K562 (cell line): ENCODE results near the gene ELOVL1. TPM values are rescaled to one million over a fixed set of nuclear protein-coding genes. Genes with fewer than 3 reads are reported as not detected.

ENCODE experiments used
- ASH1L ChIP-seq: fragments of 450-650 bp; IDR thresholded peaks from 2 replicates; pipeline ENCODE4 v1.6.1; 2018; ENCODE audit warnings: borderline replicate concordance, mild to moderate bottlenecking, low read depth; ENCODE audit not compliant: partially characterized antibody
- BRCA1 ChIP-seq, 2 experiments: fragments of 450-650 bp in 1 of 2; sonication (generic) in 1 of 2; formaldehyde crosslinking in 1 of 2; IDR thresholded peaks; 2 replicates each; pipeline versions ENCODE4 v1.5.0 to v1.6.1; 2017 to 2020; ENCODE audit warnings: mild to moderate bottlenecking in 1 of 2, missing genetic modification reagents in 1 of 2
- HIVEP1 ChIP-seq: fragments of 250-450 bp; sonication (Bioruptor Pico); IDR thresholded peaks from 2 replicates; pipeline ENCODE4 v1.4.0; 2020; ENCODE audit warnings: mild to moderate bottlenecking
- HOXB6 ChIP-seq: fragments of 250-450 bp; sonication (Bioruptor Pico); IDR thresholded peaks from 2 replicates; pipeline ENCODE4 v1.5.1; 2022; ENCODE audit warnings: mild to moderate bottlenecking, borderline replicate concordance
- KAT2B ChIP-seq: IDR thresholded peaks from one replicate; pipeline ENCODE4 v1.6.1; 2012; ENCODE audit warnings: low read depth, mild to moderate bottlenecking, control low read depth, inconsistent platforms, low read length, moderate library complexity
- KDM5B ChIP-seq: fragments of 200-600 bp; sonication (generic); IDR thresholded peaks from 2 replicates; pipeline ENCODE4 v1.6.1; 2012; ENCODE audit warnings: low read depth, mild to moderate bottlenecking, moderate library complexity, low read length, control low read depth, inconsistent platforms; ENCODE audit not compliant: insufficient replicate concordance
- NFYB ChIP-seq: IDR thresholded peaks from 2 replicates; pipeline ENCODE4 v1.6.1; 2011; ENCODE audit warnings: mild to moderate bottlenecking, moderate library complexity; ENCODE audit not compliant: insufficient read length; ENCODE audit errors: extremely low read depth
- NR1H2 ChIP-seq: sonication (generic); formaldehyde crosslinking; IDR thresholded peaks from 2 replicates; pipeline ENCODE4 v1.4.0; 2020; ENCODE audit warnings: mild to moderate bottlenecking, missing genetic modification reagents
- OTX1 ChIP-seq: fragments of 450-650 bp; formaldehyde crosslinking; IDR thresholded peaks from 2 replicates; pipeline ENCODE4 v1.4.0; 2022; ENCODE audit warnings: mild to moderate bottlenecking
- POLR2A ChIP-seq: fragments of 450-650 bp; conservative IDR thresholded peaks from 2 replicates; pipeline ENCODE4 v1.6.1; 2016
- POLR2AphosphoS5 ChIP-seq: IDR thresholded peaks from 2 replicates; pipeline ENCODE4 v1.6.1; 2011; ENCODE audit warnings: mild to moderate bottlenecking, low read depth, low read length, moderate library complexity; ENCODE audit not compliant: control insufficient read depth, insufficient read depth
- POLR3G ChIP-seq: IDR thresholded peaks from 2 replicates; pipeline ENCODE4 v1.6.1; 2011; ENCODE audit not compliant: insufficient read length, insufficient replicate concordance; ENCODE audit errors: extremely low read depth
- PRMT5 ChIP-seq: sonication (generic); formaldehyde crosslinking; IDR thresholded peaks from 2 replicates; pipeline ENCODE4 v1.5.0; 2020; ENCODE audit warnings: missing genetic modification reagents
- ZBTB1 ChIP-seq: sonication (generic); formaldehyde crosslinking; IDR thresholded peaks from 2 replicates; pipeline ENCODE4 v1.8.1; 2023; ENCODE audit warnings: missing genetic modification reagents, low read depth, mild to moderate bottlenecking, borderline replicate concordance
- ZKSCAN3 ChIP-seq: fragments of 250-450 bp; sonication (Bioruptor Pico); IDR thresholded peaks from 2 replicates; pipeline ENCODE4 v1.4.0; 2020
- ZKSCAN8 ChIP-seq: fragments of 200-800 bp; sonication (Bioruptor generic); IDR thresholded peaks from 2 replicates; pipeline ENCODE4 v1.6.1; 2016; ENCODE audit warnings: missing genetic modification characterization, missing compliant biosample characterization
- ZNF121 ChIP-seq: sonication (generic); formaldehyde crosslinking; conservative IDR thresholded peaks from 2 replicates; pipeline ENCODE4 v1.8.0; 2022; ENCODE audit warnings: missing genetic modification reagents
- ZNF778 ChIP-seq: fragments of 450-650 bp; formaldehyde crosslinking; IDR thresholded peaks from 2 replicates; pipeline ENCODE4 v1.4.0; 2020; ENCODE audit warnings: mild to moderate bottlenecking, moderate library complexity
- polyA plus RNA-seq, 8 experiments: library from polyadenylated mRNA; depleted of rRNA in 4 of 8; stranded (reverse) in 5 of 8; unstranded in 3 of 8; fragments of >200 nt; fragmentation: Nextera tagmentation in 2 of 8; fragmentation: Illumina TruSeq in 1 of 8; extraction: Ambion mirVana in 2 of 8; extraction: Trizol in 1 of 8; gene quantifications; 2 replicates each; pipeline versions ENCODE4 v1.2.1 to v1.2.3, GENCODE V29; 2011 to 2014; ENCODE audit warnings: inconsistent platforms in 1 of 8, missing spikeins in 1 of 8
- total RNA-seq, 7 experiments: library from RNA; depleted of rRNA in 6 of 7; stranded (reverse); fragments of >200 nt in 6 of 7; fragmentation: Illumina TruSeq in 2 of 7; extraction: Trizol in 2 of 7; gene quantifications; 2 replicates each; pipeline versions ENCODE4 v1.2.1 to v1.2.3, GENCODE V29; 2011 to 2021; ENCODE audit warnings: low replicate concordance in 1 of 7
- TF ChIP-seq, protein P1 (sequence below): sonication (generic); formaldehyde crosslinking; IDR thresholded peaks from 2 replicates; pipeline ENCODE4 v1.8.0; 2022; ENCODE audit warnings: mild to moderate bottlenecking, missing genetic modification reagents, borderline replicate concordance
- TF ChIP-seq, protein P2 (sequence below): sonication (generic); formaldehyde crosslinking; IDR thresholded peaks from 2 replicates; pipeline ENCODE4 v1.8.0; 2022; ENCODE audit warnings: mild to moderate bottlenecking, missing genetic modification reagents
- TF ChIP-seq, protein P3 (sequence below), 3 experiments: fragments of 200-800 bp in 1 of 3; fragments of 250-450 bp in 1 of 3; fragments of 450-650 bp in 1 of 3; sonication (Bioruptor Pico) in 1 of 3; sonication (Bioruptor generic) in 1 of 3; formaldehyde crosslinking in 1 of 3; IDR thresholded peaks; 2 replicates each; pipeline versions ENCODE4 v1.6.1 to v1.8.0; 2016 to 2022; ENCODE audit warnings: mild to moderate bottlenecking in 2 of 3, missing genetic modification characterization in 2 of 3, missing compliant biosample characterization in 1 of 3, moderate library complexity in 1 of 3

The ELOVL1 gene
- total and polyA plus RNA-seq, 9 of the 15 experiments (the other 6 are each of a cell fraction or from before 2014, with no cell fraction given) = 51.0 to 157 (median 70.3) TPM

DNA sequence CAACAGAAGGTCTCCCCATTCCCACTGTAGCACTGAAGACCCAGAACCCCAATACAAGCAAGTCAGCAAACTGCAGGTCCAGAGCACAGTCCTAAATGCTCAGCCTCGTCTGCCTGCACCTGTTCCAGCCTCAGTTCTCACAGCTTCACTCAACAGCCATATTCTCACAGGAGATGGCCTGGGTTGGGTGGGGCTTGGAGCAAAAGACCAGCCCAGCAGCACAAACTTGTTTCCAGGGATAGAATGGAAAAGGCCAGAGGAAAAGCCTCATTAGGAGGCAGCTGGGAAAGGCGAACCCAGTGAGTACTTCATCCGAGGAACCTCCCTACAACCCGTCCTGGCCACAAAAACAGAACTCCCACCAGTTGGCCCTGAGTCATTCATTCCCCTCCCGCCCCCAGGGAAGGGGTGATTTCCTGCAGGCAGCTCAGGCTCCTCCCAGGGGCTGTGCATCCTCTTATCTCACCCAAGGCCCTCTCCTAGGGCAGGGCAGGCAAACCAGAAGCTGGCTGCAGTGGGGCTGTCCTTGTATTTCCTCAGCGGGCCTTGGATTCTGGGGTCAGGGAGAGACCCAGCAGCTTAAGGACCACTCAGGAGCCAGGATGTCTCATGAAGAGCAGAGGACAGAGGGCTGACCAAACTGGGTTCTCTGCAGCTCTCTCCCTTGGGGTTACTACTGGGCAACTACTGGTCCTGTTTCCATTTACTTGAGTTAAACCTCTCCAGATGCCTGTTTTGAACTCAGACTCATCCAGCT is 37.6 kb downstream of the ELOVL1 start (continued):
- no peak for TF ChIP-seq ZBTB1 (CRISPR knock-in tag)
- TF ChIP-seq ASH1L = no peak
- no peak for TF ChIP-seq KAT2B
- TF ChIP-seq PRMT5 (CRISPR knock-in tag) = no peak
- no peak for TF ChIP-seq BRCA1 (IDR thresholded peaks at IDR 0.05)
- no peak for TF ChIP-seq BRCA1 (CRISPR knock-in tag; IDR thresholded peaks at IDR 0.05)
- TF ChIP-seq POLR3G = no peak
- no peak for TF ChIP-seq ZKSCAN8 (CRISPR knock-in tag)
- TF ChIP-seq, protein P1, sequence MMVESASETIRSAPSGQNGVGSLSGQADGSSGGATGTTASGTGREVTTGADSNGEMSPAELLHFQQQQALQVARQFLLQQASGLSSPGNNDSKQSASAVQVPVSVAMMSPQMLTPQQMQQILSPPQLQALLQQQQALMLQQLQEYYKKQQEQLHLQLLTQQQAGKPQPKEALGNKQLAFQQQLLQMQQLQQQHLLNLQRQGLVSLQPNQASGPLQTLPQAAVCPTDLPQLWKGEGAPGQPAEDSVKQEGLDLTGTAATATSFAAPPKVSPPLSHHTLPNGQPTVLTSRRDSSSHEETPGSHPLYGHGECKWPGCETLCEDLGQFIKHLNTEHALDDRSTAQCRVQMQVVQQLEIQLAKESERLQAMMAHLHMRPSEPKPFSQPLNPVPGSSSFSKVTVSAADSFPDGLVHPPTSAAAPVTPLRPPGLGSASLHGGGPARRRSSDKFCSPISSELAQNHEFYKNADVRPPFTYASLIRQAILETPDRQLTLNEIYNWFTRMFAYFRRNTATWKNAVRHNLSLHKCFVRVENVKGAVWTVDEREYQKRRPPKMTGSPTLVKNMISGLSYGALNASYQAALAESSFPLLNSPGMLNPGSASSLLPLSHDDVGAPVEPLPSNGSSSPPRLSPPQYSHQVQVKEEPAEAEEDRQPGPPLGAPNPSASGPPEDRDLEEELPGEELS (CRISPR knock-in tag) = 0 out of 2 replicates have a peak, but pooled peaks have one; percentile 40
- TF ChIP-seq, protein P2, sequence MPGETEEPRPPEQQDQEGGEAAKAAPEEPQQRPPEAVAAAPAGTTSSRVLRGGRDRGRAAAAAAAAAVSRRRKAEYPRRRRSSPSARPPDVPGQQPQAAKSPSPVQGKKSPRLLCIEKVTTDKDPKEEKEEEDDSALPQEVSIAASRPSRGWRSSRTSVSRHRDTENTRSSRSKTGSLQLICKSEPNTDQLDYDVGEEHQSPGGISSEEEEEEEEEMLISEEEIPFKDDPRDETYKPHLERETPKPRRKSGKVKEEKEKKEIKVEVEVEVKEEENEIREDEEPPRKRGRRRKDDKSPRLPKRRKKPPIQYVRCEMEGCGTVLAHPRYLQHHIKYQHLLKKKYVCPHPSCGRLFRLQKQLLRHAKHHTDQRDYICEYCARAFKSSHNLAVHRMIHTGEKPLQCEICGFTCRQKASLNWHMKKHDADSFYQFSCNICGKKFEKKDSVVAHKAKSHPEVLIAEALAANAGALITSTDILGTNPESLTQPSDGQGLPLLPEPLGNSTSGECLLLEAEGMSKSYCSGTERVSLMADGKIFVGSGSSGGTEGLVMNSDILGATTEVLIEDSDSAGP = no peak
- no peak for TF ChIP-seq NFYB
- TF ChIP-seq POLR2AphosphoS5 = peak; percentile 65; the same call in 1 of the 2 replicates
- peak; percentile 45; the same call in 1 of the 2 replicates for TF ChIP-seq OTX1 (CRISPR knock-in tag)
- no peak for TF ChIP-seq ZKSCAN3 (CRISPR knock-in tag)
- TF ChIP-seq ZNF121 (CRISPR knock-in tag) = no peak
- no peak for TF ChIP-seq ZNF778 (CRISPR knock-in tag)
- peak; percentile 50 for TF ChIP-seq KDM5B
- TF ChIP-seq POLR2A = peak; percentile 75
- no peak for TF ChIP-seq HOXB6 (CRISPR knock-in tag)
- TF ChIP-seq NR1H2 = no peak
- TF ChIP-seq, protein P3, sequence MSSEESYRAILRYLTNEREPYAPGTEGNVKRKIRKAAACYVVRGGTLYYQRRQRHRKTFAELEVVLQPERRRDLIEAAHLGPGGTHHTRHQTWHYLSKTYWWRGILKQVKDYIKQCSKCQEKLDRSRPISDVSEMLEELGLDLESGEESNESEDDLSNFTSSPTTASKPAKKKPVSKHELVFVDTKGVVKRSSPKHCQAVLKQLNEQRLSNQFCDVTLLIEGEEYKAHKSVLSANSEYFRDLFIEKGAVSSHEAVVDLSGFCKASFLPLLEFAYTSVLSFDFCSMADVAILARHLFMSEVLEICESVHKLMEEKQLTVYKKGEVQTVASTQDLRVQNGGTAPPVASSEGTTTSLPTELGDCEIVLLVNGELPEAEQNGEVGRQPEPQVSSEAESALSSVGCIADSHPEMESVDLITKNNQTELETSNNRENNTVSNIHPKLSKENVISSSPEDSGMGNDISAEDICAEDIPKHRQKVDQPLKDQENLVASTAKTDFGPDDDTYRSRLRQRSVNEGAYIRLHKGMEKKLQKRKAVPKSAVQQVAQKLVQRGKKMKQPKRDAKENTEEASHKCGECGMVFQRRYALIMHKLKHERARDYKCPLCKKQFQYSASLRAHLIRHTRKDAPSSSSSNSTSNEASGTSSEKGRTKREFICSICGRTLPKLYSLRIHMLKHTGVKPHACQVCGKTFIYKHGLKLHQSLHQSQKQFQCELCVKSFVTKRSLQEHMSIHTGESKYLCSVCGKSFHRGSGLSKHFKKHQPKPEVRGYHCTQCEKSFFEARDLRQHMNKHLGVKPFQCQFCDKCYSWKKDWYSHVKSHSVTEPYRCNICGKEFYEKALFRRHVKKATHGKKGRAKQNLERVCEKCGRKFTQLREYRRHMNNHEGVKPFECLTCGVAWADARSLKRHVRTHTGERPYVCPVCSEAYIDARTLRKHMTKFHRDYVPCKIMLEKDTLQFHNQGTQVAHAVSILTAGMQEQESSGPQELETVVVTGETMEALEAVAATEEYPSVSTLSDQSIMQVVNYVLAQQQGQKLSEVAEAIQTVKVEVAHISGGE (CRISPR knock-in tag; IDR thresholded peaks at IDR 0.05) = no peak
- TF ChIP-seq HIVEP1 (CRISPR knock-in tag) = no peak
